H1 (cell line): ENCODE data around the gene INTS7.

Source experiments
- ATF3 ChIP-seq: IDR thresholded peaks from 2 replicates; pipeline ENCODE4 v1.6.1; 2011; ENCODE audit warnings: low read depth, mild to moderate bottlenecking, low read length; ENCODE audit not compliant: insufficient read depth
- CHD7 ChIP-seq: fragments of 300-600 bp; sonication (generic); IDR thresholded peaks from 2 replicates; pipeline ENCODE4 v1.7.1; 2012; ENCODE audit warnings: low read length, moderate library complexity, mild to moderate bottlenecking, inconsistent platforms; ENCODE audit not compliant: insufficient replicate concordance
- CTCF ChIP-seq, 3 experiments: IDR thresholded peaks; 1 replicate in 2 of 3; 2 replicates in 1 of 3; pipeline versions ENCODE4 v1.5.1 to v1.6.1; 2011; ENCODE audit warnings: low read length in 3 of 3, mild to moderate bottlenecking in 3 of 3, inconsistent platforms in 2 of 3, low read depth in 1 of 3, moderate library complexity in 1 of 3; ENCODE audit not compliant: insufficient read depth in 1 of 3; ENCODE audit errors: control extremely low read depth in 1 of 3
- EP300 ChIP-seq, 2 experiments: IDR thresholded peaks; 1 replicate in 1 of 2; 2 replicates in 1 of 2; pipeline ENCODE4 v1.6.1; 2011 to 2012; ENCODE audit warnings: low read depth in 2 of 2, low read length in 2 of 2, mild to moderate bottlenecking in 2 of 2, borderline replicate concordance in 1 of 2, inconsistent platforms in 1 of 2, moderate library complexity in 1 of 2
- EZH2 ChIP-seq: fragments of 200-600 bp; sonication (generic); IDR thresholded peaks from 2 replicates; pipeline ENCODE4 v1.7.1; 2012; ENCODE audit warnings: low read depth, mild to moderate bottlenecking, moderate library complexity, low read length, inconsistent platforms; ENCODE audit not compliant: severe bottlenecking
- HDAC6 ChIP-seq: IDR thresholded peaks from one replicate; pipeline ENCODE4 v1.7.1; 2012; ENCODE audit warnings: low read depth, mild to moderate bottlenecking, inconsistent platforms, low read length, moderate library complexity
- POLR2A ChIP-seq, 2 experiments: IDR thresholded peaks; 1 replicate in 1 of 2; 2 replicates in 1 of 2; pipeline ENCODE4 v1.6.1; 2011; ENCODE audit warnings: low read depth in 2 of 2, low read length in 2 of 2, mild to moderate bottlenecking in 2 of 2; ENCODE audit errors: control extremely low read depth in 1 of 2
- RAD21 ChIP-seq, 2 experiments: IDR thresholded peaks in 1 of 2; conservative IDR thresholded peaks in 1 of 2; 2 replicates each; pipeline ENCODE4 v1.6.1; 2011; ENCODE audit warnings: low read depth in 2 of 2, low read length in 2 of 2, improper control_type of control experiment in 1 of 2, inconsistent platforms in 1 of 2, mild to moderate bottlenecking in 1 of 2, moderate library complexity in 1 of 2
- USF2 ChIP-seq: IDR thresholded peaks from 2 replicates; pipeline ENCODE4 v1.6.1; 2011; ENCODE audit warnings: low read length, improper control_type of control experiment
- YY1 ChIP-seq: IDR thresholded peaks from 2 replicates; pipeline ENCODE4 v1.6.1; 2011; ENCODE audit warnings: low read depth, mild to moderate bottlenecking, low read length
- ZNF274 ChIP-seq: IDR thresholded peaks from 2 replicates; pipeline ENCODE4 v1.7.0; 2012; ENCODE audit warnings: low read length, borderline replicate concordance; ENCODE audit errors: extremely low read depth

GRCh38 chr1:211952299-211952698, 83.1 kb downstream of the INTS7 start:
- TF ChIP-seq RAD21 (IDR thresholded peaks at IDR 0.05 in 1 of 2, conservative IDR thresholded peaks at IDR 0.05 in 1 of 2; ENCODE audit: low read depth in 2 of 2, low read length in 2 of 2) (no peak), CHD7 (no peak), ZNF274 (no peak), CTCF (IDR thresholded peaks at IDR 0.05; ENCODE audit: control extremely low read depth in 1 of 3, insufficient read depth in 1 of 3, low read depth in 1 of 3, low read length in 3 of 3) (no peak), EZH2 (no peak), POLR2A (IDR thresholded peaks at IDR 0.05; ENCODE audit: control extremely low read depth in 1 of 2, low read depth in 2 of 2, low read length in 2 of 2) (no peak), EP300 (IDR thresholded peaks at IDR 0.05; ENCODE audit: borderline replicate concordance in 1 of 2, low read depth in 2 of 2, low read length in 2 of 2) (no peak), USF2 (no peak), ATF3 (no peak), YY1 (no peak), HDAC6 (no peak)
